ENCODE results near the gene PRRT2. TPM values are rescaled to one million over a fixed set of nuclear protein-coding genes. Genes with fewer than 3 reads are reported as not detected.

Gene PRRT2
- polyA plus RNA-seq, 3 donors = 15.4 to 22.5 (median 21.6) TPM

GRCh38 chr16:29857133-29857760 is 45.3 kb downstream of the PRRT2 start:
- no peak for DNase-seq

- DNase-seq = no peak
Observed at GRCh38 chr16:29858149-29858849, 46.3 kb downstream of the PRRT2 start.

DNA sequence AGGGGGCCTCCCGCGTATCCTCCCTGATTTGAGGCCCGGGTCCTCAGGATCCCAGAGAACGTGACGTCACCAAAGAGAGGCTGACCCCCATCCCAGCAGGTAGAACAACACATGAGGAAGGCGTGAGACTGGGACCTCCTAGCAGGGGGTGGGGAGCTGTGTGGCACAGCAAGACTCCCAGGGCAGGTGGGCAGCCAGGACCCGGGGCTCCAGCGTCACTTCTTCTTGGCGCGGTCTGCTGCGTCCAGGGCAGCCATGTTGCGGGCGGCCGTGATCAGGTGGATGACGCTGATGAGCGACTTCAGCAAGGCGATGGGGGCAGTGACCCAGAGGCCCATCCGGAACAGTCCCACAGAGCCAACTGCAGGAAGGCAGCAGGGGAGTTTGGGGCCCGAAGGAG is 47.0 kb downstream of the PRRT2 start:
- DNase-seq = no peak

GRCh38 chr16:29860218-29860617 is 48.2 kb downstream of the PRRT2 start:
- no peak for DNase-seq

DNA sequence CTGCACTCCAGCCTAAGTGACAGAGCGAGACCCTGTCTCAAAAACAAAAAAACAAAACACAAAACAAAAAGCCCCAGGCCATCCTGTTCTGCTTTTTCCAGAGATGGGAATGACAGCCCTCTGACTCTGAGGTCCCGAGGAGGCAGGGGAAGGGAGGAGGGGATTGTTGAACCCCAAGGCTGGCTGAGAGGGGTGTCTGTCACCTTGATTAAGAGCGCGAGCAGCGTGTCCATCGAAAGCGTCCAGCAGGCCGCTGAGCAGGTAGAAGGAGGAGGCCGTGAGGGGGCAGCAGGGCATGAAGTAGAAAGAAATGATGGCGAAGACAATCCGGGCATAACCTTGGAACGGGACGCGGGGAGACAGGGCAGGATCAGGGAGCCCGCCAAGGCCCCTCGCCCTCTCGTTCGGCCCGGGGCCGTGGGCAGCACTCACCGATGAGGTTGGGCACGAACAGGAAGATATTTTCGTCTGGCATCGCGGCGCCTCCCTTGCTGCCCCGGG is 50.4 kb downstream of the PRRT2 start:
- DNase-seq = no peak

- peak; percentile 97 for DNase-seq
Observed at GRCh38 chr16:29862884-29863668, 51.1 kb downstream of the PRRT2 start, which contains the start of gene CDIPT. Gene CDIPT (minus strand): TSS chr16:29863226. CDS start chr16:29862857, 369 bp downstream.

GRCh38 chr16:29863669-29863984 is 51.6 kb downstream of the PRRT2 start:
- no peak for DNase-seq

DNA sequence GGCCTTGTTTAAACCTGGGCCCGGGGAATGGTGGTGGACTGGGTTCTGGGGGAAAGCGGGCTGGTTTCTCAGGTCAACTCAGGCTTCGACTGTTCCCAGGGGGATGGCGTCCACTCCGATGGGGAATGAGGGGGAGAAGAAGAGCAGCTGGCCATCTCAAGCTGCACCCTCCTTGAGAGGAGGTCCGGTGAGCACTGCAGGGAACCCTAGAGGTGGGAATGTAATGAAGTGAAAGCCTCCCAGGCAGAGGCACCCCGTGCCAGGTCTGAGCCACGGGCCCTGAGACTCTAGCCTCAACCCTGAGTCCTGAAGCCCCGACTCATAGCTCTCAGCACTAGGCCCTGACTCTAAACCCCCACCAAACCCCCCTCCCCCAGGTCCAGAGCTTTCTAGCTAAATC is 52.2 kb downstream of the PRRT2 start:
- no peak for DNase-seq

Other genes with a start within 250 kb of the PRRT2 start
- gene SPN, start 148.9 kb upstream of the PRRT2 start, polyA plus RNA-seq (ENCODE audit: insufficient read length in 3 of 3) = 1 to 10 TPM; 2.7 to 2.8 (median 2.8) TPM
- 100 to 1,000 TPM; 171 to 206 (median 173) TPM for gene QPRT, start 133.0 kb upstream of the PRRT2 start, polyA plus RNA-seq (ENCODE audit: insufficient read length in 3 of 3)
- under 1 TPM; 0.12 to 0.34 (median 0.17) TPM for gene C16orf54, start 66.2 kb upstream of the PRRT2 start, polyA plus RNA-seq (ENCODE audit: insufficient read length in 3 of 3)
- under 1 TPM in 2 of 3 donors, not detected in 1; 0.03 to 0.05 TPM for gene ZG16, start 33.9 kb upstream of the PRRT2 start, polyA plus RNA-seq (ENCODE audit: insufficient read length in 3 of 3)
- gene KIF22, start 21.4 kb upstream of the PRRT2 start, polyA plus RNA-seq (ENCODE audit: insufficient read length in 3 of 3) = 10 to 100 TPM; 68.2 to 81.8 (median 77.3) TPM
- gene MAZ, start 5.7 kb upstream of the PRRT2 start, polyA plus RNA-seq (ENCODE audit: insufficient read length in 3 of 3) = 100 to 1,000 TPM; 330 to 392 (median 348) TPM
- 10 to 100 TPM; 40.2 to 44.1 (median 43.6) TPM for gene PAGR1, start 4.0 kb downstream of the PRRT2 start, polyA plus RNA-seq (ENCODE audit: insufficient read length in 3 of 3)
- gene MVP, start 8.3 kb downstream of the PRRT2 start, polyA plus RNA-seq (ENCODE audit: insufficient read length in 3 of 3) = 10 to 100 TPM; 16.1 to 24.7 (median 24.2) TPM
- 100 to 1,000 TPM; 111 to 120 (median 117) TPM for gene CDIPT, start 51.0 kb downstream of the PRRT2 start, polyA plus RNA-seq (ENCODE audit: insufficient read length in 3 of 3)
- 10 to 100 TPM; 10.1 to 13.6 (median 11.7) TPM for gene SEZ6L2, start 87.4 kb downstream of the PRRT2 start, polyA plus RNA-seq (ENCODE audit: insufficient read length in 3 of 3)
- gene ASPHD1, start 88.3 kb downstream of the PRRT2 start, polyA plus RNA-seq (ENCODE audit: insufficient read length in 3 of 3) = 1 to 10 TPM in 2 of 3 donors, under 1 TPM in 1; 0.95 to 1.4 (median 1.0) TPM
- gene KCTD13, start 114.0 kb downstream of the PRRT2 start, polyA plus RNA-seq (ENCODE audit: insufficient read length in 3 of 3) = 10 to 100 TPM; 14.8 to 30.9 (median 29.4) TPM
- gene TMEM219, start 149.9 kb downstream of the PRRT2 start, polyA plus RNA-seq (ENCODE audit: insufficient read length in 3 of 3) = 100 to 1,000 TPM; 106 to 123 (median 113) TPM
- gene TAOK2, start 161.7 kb downstream of the PRRT2 start, polyA plus RNA-seq (ENCODE audit: insufficient read length in 3 of 3) = 10 to 100 TPM; 51.0 to 56.5 (median 53.1) TPM
- 10 to 100 TPM; 19.9 to 22.2 (median 20.7) TPM for gene HIRIP3, start 183.4 kb downstream of the PRRT2 start, polyA plus RNA-seq (ENCODE audit: insufficient read length in 3 of 3)
- 10 to 100 TPM; 52.3 to 64.9 (median 56.6) TPM for gene INO80E, start 184.0 kb downstream of the PRRT2 start, polyA plus RNA-seq (ENCODE audit: insufficient read length in 3 of 3)
- gene DOC2A, start 198.8 kb downstream of the PRRT2 start, polyA plus RNA-seq (ENCODE audit: insufficient read length in 3 of 3) = 1 to 10 TPM; 2.9 to 4.9 (median 4.6) TPM
- not detected for gene C16orf92, start 211.0 kb downstream of the PRRT2 start, polyA plus RNA-seq (ENCODE audit: insufficient read length in 3 of 3)
- gene TLCD3B, start 219.1 kb downstream of the PRRT2 start, polyA plus RNA-seq (ENCODE audit: insufficient read length in 3 of 3) = 1 to 10 TPM; 1.2 to 1.7 (median 1.2) TPM